Jurkat, Clone E6-1 (cell line): Measurements from ENCODE around the gene SETD1B.
"Not testable (repeated sequence)": the region's sequence is repeated elsewhere in the genome, so short reads cannot be mapped to it uniquely, and the experiment has no call there.

Experiments used
- DNase-seq: peaks from one replicate; pipeline ENCODE4 v3.0.0-alpha.2; 2011; ENCODE audit warnings: low read depth, low spot score
- H3K4me3 ChIP-seq: 2 replicates; pipeline ENCODE4 v1.5.1; 2011; ENCODE audit warnings: mild to moderate bottlenecking, low read length, control low read depth, moderate library complexity

The SETD1B gene

GRCh38 chr12:121778567-121779421 lies 25.0 kb upstream of the SETD1B start:
- no peak for DNase-seq
- H3K4me3 ChIP-seq = no peak overlapping the region

- no peak overlapping the region for H3K4me3 ChIP-seq
- no peak for DNase-seq
These were observed 24.4 kb upstream of the SETD1B start for GRCh38 chr12:121779422-121779895.

GRCh38 chr12:121780429-121780828 lies 23.4 kb upstream of the SETD1B start:
- no peak for DNase-seq
- no peak overlapping the region for H3K4me3 ChIP-seq

- H3K4me3 ChIP-seq = no peak overlapping the region
- no peak for DNase-seq
These were observed 22.3 kb upstream of the SETD1B start for GRCh38 chr12:121781484-121781997.

GRCh38 chr12:121781998-121782979 lies 21.5 kb upstream of the SETD1B start:
- no peak for DNase-seq
- no peak overlapping the region for H3K4me3 ChIP-seq

- no peak for DNase-seq
- H3K4me3 ChIP-seq = no peak overlapping the region
These were observed 20.0 kb upstream of the SETD1B start for GRCh38 chr12:121783766-121784165.

- no peak overlapping the region for H3K4me3 ChIP-seq
- no peak for DNase-seq
These were observed 19.3 kb upstream of the SETD1B start for GRCh38 chr12:121784460-121784859.

- H3K4me3 ChIP-seq = no peak overlapping the region
- DNase-seq = no peak
These were observed 17.4 kb upstream of the SETD1B start for GRCh38 chr12:121786440-121786825.

- H3K4me3 ChIP-seq = no peak overlapping the region
- DNase-seq = no peak
These were observed 16.5 kb upstream of the SETD1B start for GRCh38 chr12:121787063-121788025.

- no peak for DNase-seq
- no peak overlapping the region for H3K4me3 ChIP-seq
These were observed 15.5 kb upstream of the SETD1B start for GRCh38 chr12:121788176-121788818.

- H3K4me3 ChIP-seq = peak overlapping the region; percentile 49
- no peak for DNase-seq
These were observed 14.5 kb upstream of the SETD1B start for GRCh38 chr12:121789233-121789781.

- peak; percentile 93 for DNase-seq
- H3K4me3 ChIP-seq = peak overlapping the region; percentile 49
These were observed 13.7 kb upstream of the SETD1B start for GRCh38 chr12:121789800-121790728.

GRCh38 chr12:121790785-121791184 lies 13.0 kb upstream of the SETD1B start:
- not testable (repeated sequence) for H3K4me3 ChIP-seq, DNase-seq

- DNase-seq = no peak
These were observed 11.9 kb upstream of the SETD1B start for GRCh38 chr12:121791671-121792551.

GRCh38 chr12:121792607-121793439 lies 11.0 kb upstream of the SETD1B start:
- DNase-seq = no peak
- peak overlapping the region; percentile 69 for H3K4me3 ChIP-seq

More at GRCh38 chr12:121791671-121792551, 11.9 kb upstream of the SETD1B start:
- peak overlapping the region; percentile 69 for H3K4me3 ChIP-seq
